ENCODE data around the gene PMEPA1. TPM values are rescaled to one million over a fixed set of nuclear protein-coding genes. Genes with fewer than 3 reads are reported as not detected.

The PMEPA1 gene
- total and polyA plus RNA-seq, 2 donors (not counting 3 experiments of a cell fraction or from before 2014, with no cell fraction given) = 31.6 to 33.2 TPM

DNA sequence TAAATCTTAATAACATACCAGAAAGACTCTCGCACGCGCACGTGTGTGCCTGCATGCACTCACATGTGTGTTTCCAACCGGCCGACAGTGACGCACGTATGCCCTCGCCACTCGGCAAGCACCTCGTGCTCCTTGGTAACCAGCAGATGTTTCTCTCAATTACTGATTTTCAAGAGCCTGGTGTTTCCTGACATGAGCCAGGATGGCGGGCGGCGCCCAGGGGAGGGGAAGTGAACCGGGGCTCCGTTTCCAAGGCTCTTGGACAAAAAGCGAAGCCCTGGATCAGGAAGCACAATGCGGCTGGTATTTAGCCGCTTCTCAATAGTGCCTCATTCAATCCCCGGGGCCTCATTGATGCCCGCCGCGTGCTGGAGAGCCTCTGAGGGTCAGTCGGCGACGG lies 37.7 kb downstream of the PMEPA1 start:
- Histone ChIP-seq H3K4me2 (ENCODE audit: insufficient read depth, low read length) (peak overlapping the region; percentile 16), H3K4me3 (replicated peaks in 1 of 3; ENCODE audit: insufficient read depth in 1 of 3, low read depth in 1 of 3, low read length in 3 of 3) (no peak overlapping the region), H3K4me1 (ENCODE audit: control insufficient read depth, extremely low read depth, insufficient read depth, low read length) (peaks cover 7% of the 10 kb centered on the region), H3K79me2 (ENCODE audit: control insufficient read depth, insufficient read depth, low read length) (peaks cover 60% of the 10 kb centered on the region), H4K20me1 (replicated peaks; ENCODE audit: control insufficient read depth, extremely low read depth, insufficient read depth, low read length) (no peaks in the 10 kb centered on the region), H3K9ac (replicated peaks; ENCODE audit: extremely low read depth, insufficient read depth, low read length) (peak overlapping the region; percentile 49), H3K36me3 (ENCODE audit: control insufficient read depth in 2 of 2, extremely low read depth in 1 of 2, insufficient read depth in 2 of 2, low read length in 2 of 2) (no peaks in the 10 kb centered on the region), H2AFZ (ENCODE audit: low read depth, low read length) (no peak overlapping the region), H3K27ac (ENCODE audit: insufficient read depth, low read depth, low read length) (peak overlapping the region; percentile 61), H3K9me1 (replicated peaks; ENCODE audit: control insufficient read depth, extremely low read depth, insufficient read depth, low read length) (no peaks in the 10 kb centered on the region), H3K9me3 (replicated peaks; ENCODE audit: control insufficient read depth, insufficient read depth, low read length) (no peaks in the 10 kb centered on the region), H3K27me3 (ENCODE audit: control insufficient read depth in 2 of 2, insufficient read depth in 2 of 2, low read length in 2 of 2) (no peaks in the 10 kb centered on the region)
- DNase-seq (ENCODE audit: low read depth, low spot score) (peak; percentile 86), FAIRE-seq (peak; percentile 69)
- dilution Hi-C loops (cut with MboI; ENCODE audit: extremely low pct_ligation_motif_present, low sequenced_read_pairs) = no loop called here
- POLR2A ChIA-PET = no interaction called here
- intact Hi-C loops (cut with micrococcal nuclease) = loop anchor here (1.0 kb wide), 3 partner anchors 26 to 76 kb away; partner anchors contain the start of gene PMEPA1
- CTCF ChIA-PET = interaction anchor here (1.4 kb wide), 1 partner anchor 508 kb away, joined by 3 read pairs; no protein-coding TSS in a partner anchor
- TF ChIP-seq, protein P1, sequence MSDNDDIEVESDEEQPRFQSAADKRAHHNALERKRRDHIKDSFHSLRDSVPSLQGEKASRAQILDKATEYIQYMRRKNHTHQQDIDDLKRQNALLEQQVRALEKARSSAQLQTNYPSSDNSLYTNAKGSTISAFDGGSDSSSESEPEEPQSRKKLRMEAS (IDR thresholded peaks at IDR 0.05; ENCODE audit: insufficient read depth, insufficient read length) = peak; percentile 96
- TF ChIP-seq POLR2A (IDR thresholded peaks at IDR 0.05; ENCODE audit: low read depth, low read length) (no peak), POLR2AphosphoS5 (IDR thresholded peaks at IDR 0.05; ENCODE audit: insufficient read depth, low read depth, low read length) (no peak), MYC (IDR thresholded peaks at IDR 0.05; ENCODE audit: low read depth, low read length) (no peak), GATA2 (IDR thresholded peaks at IDR 0.05; ENCODE audit: insufficient read depth, insufficient read length, low read depth, low read length) (no peak), JUN (IDR thresholded peaks at IDR 0.05; ENCODE audit: borderline replicate concordance, insufficient read depth, insufficient read length, low read depth) (no peak), FOS (IDR thresholded peaks at IDR 0.05; ENCODE audit: borderline replicate concordance, insufficient read depth, low read length) (no peak), EZH2 (IDR thresholded peaks at IDR 0.05; ENCODE audit: borderline replicate concordance, low read depth, low read length, severe bottlenecking) (no peak)
- TF ChIP-seq, protein P2, sequence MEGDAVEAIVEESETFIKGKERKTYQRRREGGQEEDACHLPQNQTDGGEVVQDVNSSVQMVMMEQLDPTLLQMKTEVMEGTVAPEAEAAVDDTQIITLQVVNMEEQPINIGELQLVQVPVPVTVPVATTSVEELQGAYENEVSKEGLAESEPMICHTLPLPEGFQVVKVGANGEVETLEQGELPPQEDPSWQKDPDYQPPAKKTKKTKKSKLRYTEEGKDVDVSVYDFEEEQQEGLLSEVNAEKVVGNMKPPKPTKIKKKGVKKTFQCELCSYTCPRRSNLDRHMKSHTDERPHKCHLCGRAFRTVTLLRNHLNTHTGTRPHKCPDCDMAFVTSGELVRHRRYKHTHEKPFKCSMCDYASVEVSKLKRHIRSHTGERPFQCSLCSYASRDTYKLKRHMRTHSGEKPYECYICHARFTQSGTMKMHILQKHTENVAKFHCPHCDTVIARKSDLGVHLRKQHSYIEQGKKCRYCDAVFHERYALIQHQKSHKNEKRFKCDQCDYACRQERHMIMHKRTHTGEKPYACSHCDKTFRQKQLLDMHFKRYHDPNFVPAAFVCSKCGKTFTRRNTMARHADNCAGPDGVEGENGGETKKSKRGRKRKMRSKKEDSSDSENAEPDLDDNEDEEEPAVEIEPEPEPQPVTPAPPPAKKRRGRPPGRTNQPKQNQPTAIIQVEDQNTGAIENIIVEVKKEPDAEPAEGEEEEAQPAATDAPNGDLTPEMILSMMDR (IDR thresholded peaks at IDR 0.05; ENCODE audit: extremely low read depth in 1 of 2, insufficient read depth in 1 of 2, low read depth in 1 of 2, low read length in 2 of 2) = no peak
- BruUV-seq (replicated peaks) = no TSS peak

Measured in endothelial cell of umbilical vein (primary cell).